ENCODE measurements around the gene CNIH3. TPM values are rescaled to one million over a fixed set of nuclear protein-coding genes. Genes with fewer than 3 reads are reported as not detected.

Gene CNIH3
- polyA plus RNA-seq, 1 donor (not counting 4 experiments of a cell fraction or from before 2014, with no cell fraction given), result 0.81 TPM

DNA sequence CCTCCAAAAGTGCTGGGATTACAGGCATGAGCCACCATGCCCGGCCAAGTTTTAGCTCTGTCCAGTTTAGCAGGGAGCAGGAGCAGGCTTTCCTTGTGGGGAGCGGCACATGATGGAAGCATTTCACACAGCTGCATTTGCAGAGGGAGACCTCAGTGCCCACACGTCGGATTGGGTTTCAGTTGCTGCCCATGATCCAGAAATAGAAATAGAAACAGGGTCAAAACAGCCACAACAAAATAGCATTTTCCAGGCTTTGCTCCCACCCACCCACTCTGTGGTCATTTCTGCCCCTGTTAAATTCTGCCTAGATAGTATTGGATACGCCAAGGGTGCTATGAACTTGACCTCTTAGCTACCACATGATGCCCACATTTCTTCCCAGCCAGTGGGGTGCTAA is 128.4 kb downstream of the CNIH3 start:
- no peak overlapping the region for H3K9ac ChIP-seq (ENCODE audit: control insufficient read depth, extremely low read depth, insufficient read depth, low read length)
- dilution Hi-C loops (cut with MboI; ENCODE audit: extremely low pct_ligation_motif_present, low sequenced_read_pairs), result no loop called here
- DNase-seq (ENCODE audit: low read depth, low spot score) (no peak), FAIRE-seq (no peak)
- TF ChIP-seq, protein P1, sequence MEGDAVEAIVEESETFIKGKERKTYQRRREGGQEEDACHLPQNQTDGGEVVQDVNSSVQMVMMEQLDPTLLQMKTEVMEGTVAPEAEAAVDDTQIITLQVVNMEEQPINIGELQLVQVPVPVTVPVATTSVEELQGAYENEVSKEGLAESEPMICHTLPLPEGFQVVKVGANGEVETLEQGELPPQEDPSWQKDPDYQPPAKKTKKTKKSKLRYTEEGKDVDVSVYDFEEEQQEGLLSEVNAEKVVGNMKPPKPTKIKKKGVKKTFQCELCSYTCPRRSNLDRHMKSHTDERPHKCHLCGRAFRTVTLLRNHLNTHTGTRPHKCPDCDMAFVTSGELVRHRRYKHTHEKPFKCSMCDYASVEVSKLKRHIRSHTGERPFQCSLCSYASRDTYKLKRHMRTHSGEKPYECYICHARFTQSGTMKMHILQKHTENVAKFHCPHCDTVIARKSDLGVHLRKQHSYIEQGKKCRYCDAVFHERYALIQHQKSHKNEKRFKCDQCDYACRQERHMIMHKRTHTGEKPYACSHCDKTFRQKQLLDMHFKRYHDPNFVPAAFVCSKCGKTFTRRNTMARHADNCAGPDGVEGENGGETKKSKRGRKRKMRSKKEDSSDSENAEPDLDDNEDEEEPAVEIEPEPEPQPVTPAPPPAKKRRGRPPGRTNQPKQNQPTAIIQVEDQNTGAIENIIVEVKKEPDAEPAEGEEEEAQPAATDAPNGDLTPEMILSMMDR (optimal IDR thresholded peaks at IDR 0.05 in 1 of 3, IDR thresholded peaks at IDR 0.05 in 1 of 3, conservative IDR thresholded peaks at IDR 0.05 in 1 of 3; ENCODE audit: extremely low read depth in 1 of 3, insufficient read depth in 2 of 3, low read length in 3 of 3), result no peak
- TF ChIP-seq EZH2 (IDR thresholded peaks at IDR 0.05; ENCODE audit: low read length), result no peak
- no peaks in the 10 kb centered on the region for H3K9me1 ChIP-seq (ENCODE audit: control insufficient read depth, extremely low read depth, insufficient read depth, low read length)
- H3K4me2 ChIP-seq (ENCODE audit: control insufficient read depth, extremely low read depth, insufficient read depth, low read depth, low read length), result no peak overlapping the region
- no peaks in the 10 kb centered on the region for H3K27me3 ChIP-seq (ENCODE audit: control insufficient read depth, extremely low read depth, insufficient read depth, low read length)
- no peaks in the 10 kb centered on the region for H3K9me3 ChIP-seq (ENCODE audit: control insufficient read depth, low read depth, low read length)
- no peaks in the 10 kb centered on the region for H3K79me2 ChIP-seq (ENCODE audit: control insufficient read depth, insufficient read depth, low read length)
- H4K20me1 ChIP-seq (ENCODE audit: control insufficient read depth, extremely low read depth, insufficient read depth, low read length), result no peaks in the 10 kb centered on the region
- no peak overlapping the region for H3K4me3 ChIP-seq (ENCODE audit: control insufficient read depth in 2 of 3, extremely low read depth in 1 of 3, insufficient read depth in 2 of 3, low read depth in 1 of 3, low read length in 3 of 3)
- H3K27ac ChIP-seq (ENCODE audit: control insufficient read depth, insufficient read depth, low read length), result no peak overlapping the region
- no peaks in the 10 kb centered on the region for H3K4me1 ChIP-seq (ENCODE audit: control insufficient read depth, extremely low read depth, insufficient read depth, low read length)
- no peak overlapping the region for H2AFZ ChIP-seq (ENCODE audit: control insufficient read depth, low read length)
- H3K36me3 ChIP-seq (ENCODE audit: control insufficient read depth in 2 of 2, extremely low read depth in 1 of 2, insufficient read depth in 2 of 2, low read length in 2 of 2), result no peaks in the 10 kb centered on the region

DNA sequence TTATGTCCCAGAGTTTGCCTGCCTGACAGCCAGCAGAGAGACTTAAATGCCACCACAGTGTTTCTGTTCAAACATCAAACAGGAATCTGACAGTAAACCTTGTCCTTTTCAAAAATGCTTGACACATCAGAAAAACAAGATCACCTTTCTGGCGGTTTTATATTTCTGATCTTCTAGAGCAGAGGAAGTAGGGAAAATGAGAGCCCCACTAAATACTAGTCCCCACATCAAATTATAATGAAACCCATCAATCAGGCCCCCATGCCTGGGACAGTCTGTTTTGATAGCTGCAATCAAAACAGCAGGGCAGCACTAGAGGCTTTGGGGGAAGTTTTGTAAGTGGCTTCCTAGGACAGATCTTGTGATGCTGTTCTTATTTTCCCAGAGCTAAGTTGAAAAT is 129.3 kb downstream of the CNIH3 start:
- Histone ChIP-seq H3K9me3 (ENCODE audit: control insufficient read depth, low read depth, low read length) (no peaks in the 10 kb centered on the region), H3K27me3 (ENCODE audit: control insufficient read depth, extremely low read depth, insufficient read depth, low read length) (no peaks in the 10 kb centered on the region), H3K79me2 (ENCODE audit: control insufficient read depth, insufficient read depth, low read length) (no peaks in the 10 kb centered on the region), H3K9me1 (ENCODE audit: control insufficient read depth, extremely low read depth, insufficient read depth, low read length) (no peaks in the 10 kb centered on the region), H3K4me3 (ENCODE audit: control insufficient read depth in 2 of 3, extremely low read depth in 1 of 3, insufficient read depth in 2 of 3, low read depth in 1 of 3, low read length in 3 of 3) (no peak overlapping the region), H3K36me3 (ENCODE audit: control insufficient read depth in 2 of 2, extremely low read depth in 1 of 2, insufficient read depth in 2 of 2, low read length in 2 of 2) (no peaks in the 10 kb centered on the region), H3K4me2 (ENCODE audit: control insufficient read depth, extremely low read depth, insufficient read depth, low read depth, low read length) (no peak overlapping the region), H3K9ac (ENCODE audit: control insufficient read depth, extremely low read depth, insufficient read depth, low read length) (no peak overlapping the region), H3K4me1 (ENCODE audit: control insufficient read depth, extremely low read depth, insufficient read depth, low read length) (no peaks in the 10 kb centered on the region), H4K20me1 (ENCODE audit: control insufficient read depth, extremely low read depth, insufficient read depth, low read length) (no peaks in the 10 kb centered on the region), H2AFZ (ENCODE audit: control insufficient read depth, low read length) (no peak overlapping the region), H3K27ac (ENCODE audit: control insufficient read depth, insufficient read depth, low read length) (no peak overlapping the region)
- no peak for FAIRE-seq
- dilution Hi-C loops (cut with MboI; ENCODE audit: extremely low pct_ligation_motif_present, low sequenced_read_pairs), result no loop called here
- TF ChIP-seq, protein P1 (optimal IDR thresholded peaks at IDR 0.05 in 1 of 3, IDR thresholded peaks at IDR 0.05 in 1 of 3, conservative IDR thresholded peaks at IDR 0.05 in 1 of 3; ENCODE audit: extremely low read depth in 1 of 3, insufficient read depth in 2 of 3, low read length in 3 of 3), result no peak
- no peak for DNase-seq (ENCODE audit: low read depth, low spot score)

All from keratinocyte (primary cell).